ENCODE data around the gene CYSLTR1.

GRCh38 chrX:78313526-78313925 lies 13.9 kb downstream of the CYSLTR1 start:
- TF ChIP-seq POLR2A (IDR thresholded peaks at IDR 0.05) = no peak
- TF ChIP-seq CTCF (IDR thresholded peaks at IDR 0.05) = no peak

All from Peyer's patch (tissue), 4 donors.